Ascending aorta (tissue), 2 donors: Measurements from ENCODE around the gene PLCG2. TPM values are rescaled to one million over a fixed set of nuclear protein-coding genes. Genes with fewer than 3 reads are reported as not detected.
"Not testable (repeated sequence)": the region's sequence is repeated elsewhere in the genome, so short reads cannot be mapped to it uniquely, and the experiment has no call there.

Experiments used
- DNase-seq, 2 donors: peaks; one replicate each; pipeline ENCODE4 v3.0.0-alpha.2; 2019; ENCODE audit warnings: low spot score in 2 of 2
- H3K27ac ChIP-seq, 2 donors: fragments of 200-600 bp; sonication (generic); one replicate each; pipeline ENCODE4 v1.5.1; 2016 to 2017; ENCODE audit warnings: mild to moderate bottlenecking in 1 of 2
- H3K27me3 ChIP-seq: fragments of 200-600 bp; sonication (generic); one replicate; pipeline ENCODE4 v1.5.1; 2017
- H3K36me3 ChIP-seq, 2 donors: fragments of 200-600 bp; sonication (generic); one replicate each; pipeline ENCODE4 v1.5.1; 2016
- H3K4me1 ChIP-seq, 2 donors: fragments of 200-600 bp; sonication (generic); one replicate each; pipeline ENCODE4 v1.5.1; 2016 to 2017; ENCODE audit warnings: mild to moderate bottlenecking in 1 of 2
- H3K4me3 ChIP-seq, 2 donors: fragments of 200-600 bp; sonication (generic); one replicate each; pipeline ENCODE4 v1.5.1; 2016 to 2017; ENCODE audit warnings: mild to moderate bottlenecking in 1 of 2
- H3K9me3 ChIP-seq, 2 donors: fragments of 200-600 bp; sonication (generic); one replicate each; pipeline ENCODE4 v1.5.1; 2016
- intact Hi-C: fragments of 100-400 bp; cut with DNase I; formaldehyde crosslinking; loops from one replicate; pipeline ENCODE4 v1.15.1; 2023
- total RNA-seq: library from RNA; depleted of rRNA; stranded (reverse); fragments of >200 nt; gene quantifications from one replicate; pipeline ENCODE4 v1.1.0, GENCODE V29; 2016
- TF ChIP-seq, protein P1 (sequence below), 3 experiments: fragments of 200-600 bp in 2 of 3; fragments of 450-650 bp in 1 of 3; sonication (generic) in 2 of 3; IDR thresholded peaks; one replicate each; pipeline ENCODE4 v1.5.1; 2016 to 2019; ENCODE audit warnings: antibody characterized with exemption in 3 of 3, mild to moderate bottlenecking in 1 of 3, moderate library complexity in 1 of 3

PLCG2 gene
- total RNA-seq, 1 donor from 2014 or later: 34.2 TPM

DNA sequence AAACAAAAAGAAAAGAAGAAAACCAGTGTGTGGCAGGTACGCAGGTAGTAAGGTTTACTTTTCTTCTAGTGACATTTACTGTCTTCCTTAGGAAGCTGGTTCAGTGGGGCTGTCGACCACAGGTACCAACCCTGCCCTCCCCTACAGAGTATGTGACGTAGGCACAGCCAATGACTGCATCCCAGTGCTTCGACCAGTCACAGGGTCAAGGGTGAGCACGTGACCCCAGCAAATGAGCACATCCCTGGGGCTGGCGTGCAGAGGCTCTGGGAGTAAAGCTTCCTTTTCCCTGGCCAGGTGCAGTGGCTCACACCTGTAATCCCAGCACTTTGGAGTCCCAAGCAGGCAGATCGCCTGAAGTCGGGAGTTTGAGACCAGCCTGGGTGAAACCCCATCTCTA lies 38.9 kb upstream of the PLCG2 start:
- TF ChIP-seq, protein P1, sequence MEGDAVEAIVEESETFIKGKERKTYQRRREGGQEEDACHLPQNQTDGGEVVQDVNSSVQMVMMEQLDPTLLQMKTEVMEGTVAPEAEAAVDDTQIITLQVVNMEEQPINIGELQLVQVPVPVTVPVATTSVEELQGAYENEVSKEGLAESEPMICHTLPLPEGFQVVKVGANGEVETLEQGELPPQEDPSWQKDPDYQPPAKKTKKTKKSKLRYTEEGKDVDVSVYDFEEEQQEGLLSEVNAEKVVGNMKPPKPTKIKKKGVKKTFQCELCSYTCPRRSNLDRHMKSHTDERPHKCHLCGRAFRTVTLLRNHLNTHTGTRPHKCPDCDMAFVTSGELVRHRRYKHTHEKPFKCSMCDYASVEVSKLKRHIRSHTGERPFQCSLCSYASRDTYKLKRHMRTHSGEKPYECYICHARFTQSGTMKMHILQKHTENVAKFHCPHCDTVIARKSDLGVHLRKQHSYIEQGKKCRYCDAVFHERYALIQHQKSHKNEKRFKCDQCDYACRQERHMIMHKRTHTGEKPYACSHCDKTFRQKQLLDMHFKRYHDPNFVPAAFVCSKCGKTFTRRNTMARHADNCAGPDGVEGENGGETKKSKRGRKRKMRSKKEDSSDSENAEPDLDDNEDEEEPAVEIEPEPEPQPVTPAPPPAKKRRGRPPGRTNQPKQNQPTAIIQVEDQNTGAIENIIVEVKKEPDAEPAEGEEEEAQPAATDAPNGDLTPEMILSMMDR (IDR thresholded peaks at IDR 0.05): no peak
- H3K4me1 ChIP-seq: peaks cover 0 to 4% of the 10 kb centered on the region in 2 donors
- intact Hi-C loops: no loop called here
- H3K9me3 ChIP-seq: no peaks in the 10 kb centered on the region
- H3K36me3 ChIP-seq: no peaks in the 10 kb centered on the region
- H3K27me3 ChIP-seq: no peaks in the 10 kb centered on the region
- no peak for DNase-seq
- no peak overlapping the region for H3K4me3 ChIP-seq
- no peak overlapping the region for H3K27ac ChIP-seq

DNA sequence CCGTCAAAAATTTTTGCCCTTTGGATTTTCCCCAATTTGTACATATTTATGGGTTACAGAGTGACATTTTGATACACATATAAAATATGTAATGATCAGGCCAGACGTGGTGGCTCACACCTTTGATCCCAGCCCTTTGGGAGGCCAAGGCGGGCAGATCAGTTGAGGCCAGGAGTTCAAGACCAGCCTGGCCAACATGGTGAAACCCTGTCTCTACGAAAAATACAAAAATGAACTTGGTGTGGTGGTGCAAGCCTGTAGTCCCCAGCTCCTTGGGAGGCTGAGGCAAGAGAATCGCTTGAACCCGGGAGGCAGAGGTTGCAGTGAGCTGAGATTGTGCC lies 37.7 kb upstream of the PLCG2 start:
- H3K9me3 ChIP-seq, intact Hi-C loops, H3K4me1 ChIP-seq, H3K27ac ChIP-seq, H3K4me3 ChIP-seq, DNase-seq, H3K36me3 ChIP-seq, H3K27me3 ChIP-seq: not testable (repeated sequence)

DNA sequence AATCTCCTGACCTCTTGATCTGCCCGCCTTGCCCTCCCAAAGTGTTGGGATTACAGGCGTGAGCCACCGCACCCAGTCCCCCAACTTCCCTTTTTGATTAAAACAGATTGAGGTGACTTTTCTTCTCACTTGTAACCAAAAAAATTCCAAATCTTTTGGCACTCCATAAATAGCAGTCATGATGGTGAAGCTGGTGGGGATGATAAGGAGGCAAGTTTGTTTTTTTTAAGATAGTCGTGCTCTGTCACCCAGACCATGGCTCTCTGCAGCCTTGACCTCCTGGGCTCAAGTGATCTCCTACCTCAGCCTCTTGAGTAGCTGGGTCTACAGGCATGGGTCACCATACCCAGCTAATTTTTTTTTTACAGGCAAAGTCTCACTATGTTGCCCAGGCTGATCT lies 34.7 kb upstream of the PLCG2 start:
- H3K27ac ChIP-seq: no peak overlapping the region
- no peaks in the 10 kb centered on the region for H3K36me3 ChIP-seq
- H3K9me3 ChIP-seq: no peaks in the 10 kb centered on the region
- H3K4me3 ChIP-seq: no peak overlapping the region
- intact Hi-C loops: no loop called here
- DNase-seq: no peak
- peaks cover 0 to 4% of the 10 kb centered on the region in 2 donors for H3K4me1 ChIP-seq
- H3K27me3 ChIP-seq: no peaks in the 10 kb centered on the region
- TF ChIP-seq, protein P1 (IDR thresholded peaks at IDR 0.05): no peak

DNA sequence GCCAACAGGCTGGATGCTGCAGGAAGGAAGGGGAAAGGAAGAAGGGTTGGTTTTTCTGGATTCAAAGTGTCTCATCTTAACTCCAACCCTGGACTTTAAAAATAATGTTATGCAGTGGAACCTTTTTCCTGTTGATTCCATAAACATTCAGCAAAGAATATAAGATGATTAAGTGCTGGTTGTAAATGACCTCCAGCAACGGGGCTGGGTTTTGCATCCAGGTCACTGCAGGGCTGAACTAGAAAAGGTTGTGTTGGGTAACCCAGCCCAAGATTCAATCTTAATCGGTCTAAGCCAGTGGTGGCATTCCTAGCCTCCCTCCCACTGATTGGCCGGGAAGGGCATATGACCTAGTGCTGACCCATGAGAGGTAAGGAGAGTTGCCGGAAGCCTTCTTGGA lies 34.2 kb upstream of the PLCG2 start:
- Histone ChIP-seq H3K27ac (no peak overlapping the region), H3K4me3 (no peak overlapping the region), H3K9me3 (no peaks in the 10 kb centered on the region), H3K4me1 (peaks cover 0 to 4% of the 10 kb centered on the region in 2 donors), H3K27me3 (no peaks in the 10 kb centered on the region), H3K36me3 (no peaks in the 10 kb centered on the region)
- intact Hi-C loops: no loop called here
- no peak for DNase-seq
- TF ChIP-seq, protein P1 (IDR thresholded peaks at IDR 0.05): no peak

DNA sequence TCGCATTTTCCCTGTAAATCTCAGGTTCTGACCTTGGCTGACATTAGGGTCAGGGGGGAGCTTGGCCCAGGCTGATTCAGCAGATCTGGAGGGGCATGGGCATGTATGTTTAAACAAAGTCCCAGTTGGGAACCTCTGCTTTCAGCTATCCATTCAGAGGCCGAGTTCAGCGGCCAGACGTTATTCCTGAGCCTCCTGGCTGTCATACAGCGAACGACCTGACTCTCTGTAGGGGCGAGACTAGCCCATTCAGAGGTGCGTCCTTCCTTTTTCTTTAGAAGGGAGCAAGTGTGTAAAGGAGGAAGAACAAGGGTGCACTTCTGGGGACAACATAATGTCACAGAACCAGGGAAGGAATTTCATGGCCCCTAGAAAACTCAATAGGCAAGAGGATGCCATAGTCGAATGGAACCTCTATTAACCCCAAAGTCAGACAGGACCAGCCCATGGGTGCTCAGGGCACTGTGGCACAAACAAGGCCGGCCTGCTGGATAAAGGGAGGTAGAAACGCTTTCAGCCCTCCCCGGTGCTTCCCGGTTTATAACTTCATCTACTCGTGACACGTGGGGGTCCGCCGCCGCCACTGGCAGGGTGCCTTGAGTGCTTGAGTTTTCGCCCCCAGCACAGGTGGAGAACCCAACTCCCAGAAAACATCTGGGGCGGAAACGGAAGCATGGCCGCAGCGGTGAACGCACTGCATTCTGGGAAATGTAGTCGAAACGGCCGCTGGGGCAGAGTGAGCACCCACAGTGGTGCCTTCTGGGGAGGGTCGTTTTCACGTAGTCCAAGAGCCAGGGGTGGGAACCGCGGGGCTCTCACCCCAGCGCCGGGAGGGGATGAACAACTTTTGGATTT lies 33.2 kb upstream of the PLCG2 start:
- Histone ChIP-seq H3K4me3 (peak overlapping the region; percentile 58 to 62), H3K36me3 (no peaks in the 10 kb centered on the region), H3K27ac (no peak overlapping the region), H3K27me3 (no peaks in the 10 kb centered on the region), H3K4me1 (peaks cover 0 to 4% of the 10 kb centered on the region in 2 donors), H3K9me3 (no peaks in the 10 kb centered on the region)
- peak in 1 of 2 donors; percentile 77 for DNase-seq
- TF ChIP-seq, protein P1 (IDR thresholded peaks at IDR 0.05): no peak
- intact Hi-C loops: no loop called here

DNA sequence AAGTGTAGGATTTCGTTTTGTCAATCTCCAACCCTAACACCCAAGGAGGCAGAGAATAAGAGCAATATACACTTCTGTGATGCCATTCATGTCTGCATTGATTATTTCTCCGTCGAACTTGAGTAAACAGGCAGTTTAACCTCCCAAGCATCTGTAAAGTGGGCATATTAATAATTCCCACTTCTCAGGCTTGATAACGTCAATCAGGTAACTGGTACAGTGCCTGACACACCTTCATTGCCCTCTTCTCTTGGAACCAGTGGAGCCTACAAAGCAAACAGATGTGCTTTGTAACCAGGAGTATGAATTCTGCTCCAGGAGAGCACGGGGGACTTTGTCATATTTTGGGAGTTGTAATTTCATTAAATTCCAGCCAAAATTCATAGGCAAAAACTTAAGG lies 32.5 kb upstream of the PLCG2 start:
- TF ChIP-seq, protein P1 (IDR thresholded peaks at IDR 0.05): no peak
- no peaks in the 10 kb centered on the region for H3K9me3 ChIP-seq
- H3K4me1 ChIP-seq: peaks cover 0 to 4% of the 10 kb centered on the region in 2 donors
- no peak overlapping the region for H3K27ac ChIP-seq
- H3K27me3 ChIP-seq: no peaks in the 10 kb centered on the region
- no peak for DNase-seq
- peak overlapping the region; percentile 58 to 62 for H3K4me3 ChIP-seq
- intact Hi-C loops: no loop called here
- no peaks in the 10 kb centered on the region for H3K36me3 ChIP-seq
